Measurements from ENCODE around the gene B9D2. TPM values are rescaled to one million over a fixed set of nuclear protein-coding genes. Genes with fewer than 3 reads are reported as not detected.

The B9D2 gene
- total RNA-seq, 2 experiments from 2014 or later = 3.5 to 4.1 TPM

Other genes starting within 250 kb of the B9D2 start
- not detected for gene CYP2F1, start 249.7 kb downstream of the B9D2 start, total RNA-seq
- 1 to 10 TPM in 1 of 2 experiments, under 1 TPM in 1; 0.79 to 1.9 TPM for gene CYP2S1, start 170.9 kb downstream of the B9D2 start, total RNA-seq
- under 1 TPM in 1 of 2 experiments, not detected in 1; 0.10 TPM for gene AXL, start 144.9 kb downstream of the B9D2 start, total RNA-seq
- 100 to 1,000 TPM; 298 to 301 TPM for gene HNRNPUL1, start 99.8 kb downstream of the B9D2 start, total RNA-seq
- gene CCDC97, start 54.0 kb downstream of the B9D2 start, total RNA-seq = 10 to 100 TPM; 14.9 to 15.8 TPM
- gene TGFB1, start 10.2 kb downstream of the B9D2 start, total RNA-seq = 10 to 100 TPM; 94.4 to 95.6 TPM
- gene TMEM91, start 12.4 kb upstream of the B9D2 start, total RNA-seq = 1 to 10 TPM; 5.6 to 5.7 TPM
- 10 to 100 TPM; 47.5 to 51.7 TPM for gene EXOSC5, start 33.2 kb upstream of the B9D2 start, total RNA-seq
- 10 to 100 TPM; 18.2 to 21.7 TPM for gene BCKDHA, start 33.7 kb upstream of the B9D2 start, total RNA-seq
- gene B3GNT8, start 63.2 kb upstream of the B9D2 start, total RNA-seq = under 1 TPM in 1 of 2 experiments, not detected in 1; 0.29 TPM
- 10 to 100 TPM; 51.5 to 53.8 TPM for gene DMAC2, start 75.8 kb upstream of the B9D2 start, total RNA-seq
- gene ERICH4, start 79.0 kb upstream of the B9D2 start, total RNA-seq = not detected
- gene CEACAM21, start 212.0 kb upstream of the B9D2 start, total RNA-seq = 10 to 100 TPM; 32.2 to 33.6 TPM